Suprapubic skin (tissue), 4 donors: ENCODE results near the gene MAD1L1. TPM values are rescaled to one million over a fixed set of nuclear protein-coding genes. Genes with fewer than 3 reads are reported as not detected.
A peak's percentile ranks its signal among the peaks of the same experiment; 100 is the strongest.

Source experiments
- DNase-seq, 2 donors: peaks; one replicate each; pipeline ENCODE4 v3.0.0-alpha.2; 2019; ENCODE audit warnings: low spot score in 2 of 2
- H3K27ac ChIP-seq: fragments of 200-600 bp; sonication (generic); one replicate; pipeline ENCODE4 v1.5.1; 2019
- H3K27me3 ChIP-seq: fragments of 200-600 bp; sonication (generic); one replicate; pipeline ENCODE4 v1.5.1; 2019
- H3K36me3 ChIP-seq: fragments of 200-600 bp; sonication (generic); one replicate; pipeline ENCODE4 v1.5.1; 2019
- H3K4me1 ChIP-seq: fragments of 200-600 bp; sonication (generic); one replicate; pipeline ENCODE4 v1.5.1; 2019
- H3K4me3 ChIP-seq: fragments of 200-600 bp; sonication (generic); one replicate; pipeline ENCODE4 v1.5.1; 2019; ENCODE audit warnings: mild to moderate bottlenecking
- H3K9me3 ChIP-seq: fragments of 200-600 bp; sonication (generic); one replicate; pipeline ENCODE4 v1.5.1; 2019
- EP300 ChIP-seq: sonication (generic); formaldehyde crosslinking; IDR thresholded peaks from one replicate; pipeline ENCODE4 v1.6.1; 2017; ENCODE audit warnings: antibody characterized with exemption
- POLR2A ChIP-seq, 2 donors: fragments of 450-650 bp; IDR thresholded peaks; one replicate each; pipeline ENCODE4 v1.6.1; 2017; ENCODE audit warnings: antibody characterized with exemption in 2 of 2, mild to moderate bottlenecking in 2 of 2, moderate library complexity in 2 of 2
- POLR2AphosphoS5 ChIP-seq, 3 donors: sonication (generic); formaldehyde crosslinking; IDR thresholded peaks; one replicate each; pipeline ENCODE4 v1.6.1; 2017; ENCODE audit warnings: antibody characterized with exemption in 3 of 3
- WGBS: methylation state at CpG from one replicate; pipeline ENCODE4 v1.1.5; 2018; 5-methylcytosine and 5-hydroxymethylcytosine counted together
- total RNA-seq, 4 donors: library from RNA; depleted of rRNA; stranded (reverse); fragments of >200 nt; gene quantifications; one replicate each; pipeline ENCODE4 v1.1.0, GENCODE V29; 2016
- TF ChIP-seq, protein P1 (sequence below), 2 donors: fragments of 200-600 bp in 1 of 2; fragments of 450-650 bp in 1 of 2; sonication (generic) in 1 of 2; IDR thresholded peaks; one replicate each; pipeline ENCODE4 v1.5.1; 2016 to 2019; ENCODE audit warnings: antibody characterized with exemption in 2 of 2, mild to moderate bottlenecking in 1 of 2, moderate library complexity in 1 of 2

MAD1L1 gene
- total RNA-seq, 4 donors from 2014 or later: 53.2 to 69.8 (median 62.2) TPM

DNA sequence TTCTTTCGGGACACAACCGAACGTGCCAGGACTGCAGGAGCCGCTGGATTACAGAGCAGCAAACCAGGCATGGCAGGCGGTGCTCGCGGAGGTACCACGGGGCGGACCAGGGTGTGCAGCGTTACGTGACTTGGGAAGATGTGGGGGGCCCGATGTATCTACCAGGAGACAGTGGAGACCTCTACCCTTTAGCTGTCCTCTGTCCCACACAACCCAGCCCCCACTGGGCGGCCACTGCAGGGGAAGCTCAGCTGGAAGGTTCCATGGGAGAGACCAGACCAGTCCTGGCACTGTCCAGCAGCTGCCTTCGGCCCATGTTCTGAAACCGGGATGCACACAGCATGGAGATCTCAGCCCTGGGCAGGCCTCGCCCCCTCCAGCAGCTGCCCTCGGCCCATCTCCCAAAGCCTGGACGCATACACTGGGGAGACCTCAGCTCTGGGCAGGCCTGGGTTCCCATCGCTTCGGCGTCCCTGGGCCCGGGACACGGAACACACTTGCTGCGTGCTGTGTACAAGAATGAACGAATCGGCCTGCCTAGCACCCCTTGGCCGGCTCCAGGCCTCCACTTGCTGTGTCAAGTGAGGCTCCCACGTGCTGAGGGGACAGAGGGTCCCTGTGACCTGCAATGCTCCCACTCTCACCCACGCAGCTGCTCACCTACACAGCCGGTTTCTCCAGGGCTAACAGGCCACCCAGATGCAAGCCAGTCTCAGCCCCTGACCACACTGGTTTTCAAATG is 385.3 kb downstream of the MAD1L1 start:
- H3K36me3 ChIP-seq: peaks cover 9% of the 10 kb centered on the region
- H3K4me3 ChIP-seq: no peak overlapping the region
- WGBS: 96% methylated on average over 28 of the region's 30 CpGs
- H3K4me1 ChIP-seq: no peaks in the 10 kb centered on the region
- no peak overlapping the region for H3K27ac ChIP-seq
- TF ChIP-seq POLR2A (IDR thresholded peaks at IDR 0.05) (no peak), POLR2AphosphoS5 (IDR thresholded peaks at IDR 0.05) (no peak), EP300 (no peak)
- TF ChIP-seq, protein P1, sequence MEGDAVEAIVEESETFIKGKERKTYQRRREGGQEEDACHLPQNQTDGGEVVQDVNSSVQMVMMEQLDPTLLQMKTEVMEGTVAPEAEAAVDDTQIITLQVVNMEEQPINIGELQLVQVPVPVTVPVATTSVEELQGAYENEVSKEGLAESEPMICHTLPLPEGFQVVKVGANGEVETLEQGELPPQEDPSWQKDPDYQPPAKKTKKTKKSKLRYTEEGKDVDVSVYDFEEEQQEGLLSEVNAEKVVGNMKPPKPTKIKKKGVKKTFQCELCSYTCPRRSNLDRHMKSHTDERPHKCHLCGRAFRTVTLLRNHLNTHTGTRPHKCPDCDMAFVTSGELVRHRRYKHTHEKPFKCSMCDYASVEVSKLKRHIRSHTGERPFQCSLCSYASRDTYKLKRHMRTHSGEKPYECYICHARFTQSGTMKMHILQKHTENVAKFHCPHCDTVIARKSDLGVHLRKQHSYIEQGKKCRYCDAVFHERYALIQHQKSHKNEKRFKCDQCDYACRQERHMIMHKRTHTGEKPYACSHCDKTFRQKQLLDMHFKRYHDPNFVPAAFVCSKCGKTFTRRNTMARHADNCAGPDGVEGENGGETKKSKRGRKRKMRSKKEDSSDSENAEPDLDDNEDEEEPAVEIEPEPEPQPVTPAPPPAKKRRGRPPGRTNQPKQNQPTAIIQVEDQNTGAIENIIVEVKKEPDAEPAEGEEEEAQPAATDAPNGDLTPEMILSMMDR (IDR thresholded peaks at IDR 0.05): no peak
- H3K9me3 ChIP-seq: no peaks in the 10 kb centered on the region
- DNase-seq: peak; percentile 50 to 73
- H3K27me3 ChIP-seq: no peaks in the 10 kb centered on the region

DNA sequence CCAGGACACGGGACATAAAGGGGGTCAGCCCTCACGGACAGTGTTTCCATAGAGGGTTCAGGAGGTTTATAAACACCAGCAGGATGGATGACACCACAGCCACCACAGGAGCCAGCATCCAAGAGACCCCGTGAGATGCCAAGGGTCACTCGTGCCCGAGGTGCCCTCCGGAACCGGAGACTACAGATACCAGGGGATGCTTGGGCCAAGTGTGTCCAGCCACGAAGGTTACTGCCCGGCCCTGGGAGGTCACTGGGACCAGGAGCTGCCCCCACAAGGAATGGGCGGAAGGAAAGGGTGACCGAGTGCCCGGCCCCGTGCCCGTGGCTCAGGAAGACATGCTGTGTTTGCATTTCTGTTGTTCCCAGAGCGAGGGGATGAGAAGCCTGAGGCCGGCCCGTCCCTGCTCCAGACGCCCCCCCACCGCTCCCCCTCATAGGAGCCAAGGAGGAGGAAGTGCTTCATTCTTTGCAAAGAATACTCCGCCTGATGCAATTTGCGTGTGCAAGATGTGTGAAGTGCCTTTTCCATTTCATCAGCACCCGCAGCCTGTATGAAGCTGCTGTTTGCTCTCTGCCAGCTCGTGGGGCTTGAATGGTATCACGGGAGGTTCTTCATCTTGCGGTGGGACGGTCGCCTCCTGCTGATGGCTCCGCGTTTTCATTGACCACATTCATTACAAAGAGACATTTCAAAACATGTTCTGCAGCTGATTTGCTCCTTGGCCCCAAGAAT is 386.2 kb downstream of the MAD1L1 start:
- Histone ChIP-seq H3K4me3 (no peak overlapping the region), H3K4me1 (no peaks in the 10 kb centered on the region), H3K36me3 (peaks cover 9% of the 10 kb centered on the region), H3K27ac (no peak overlapping the region), H3K27me3 (no peaks in the 10 kb centered on the region), H3K9me3 (no peaks in the 10 kb centered on the region)
- WGBS: 93% methylated on average over 23 of the region's 29 CpGs
- no peak for TF ChIP-seq POLR2AphosphoS5 (IDR thresholded peaks at IDR 0.05)
- TF ChIP-seq POLR2A (IDR thresholded peaks at IDR 0.05): no peak
- no peak for TF ChIP-seq EP300
- TF ChIP-seq, protein P1 (IDR thresholded peaks at IDR 0.05): no peak
- DNase-seq: peak in 1 of 2 donors; percentile 54

DNA sequence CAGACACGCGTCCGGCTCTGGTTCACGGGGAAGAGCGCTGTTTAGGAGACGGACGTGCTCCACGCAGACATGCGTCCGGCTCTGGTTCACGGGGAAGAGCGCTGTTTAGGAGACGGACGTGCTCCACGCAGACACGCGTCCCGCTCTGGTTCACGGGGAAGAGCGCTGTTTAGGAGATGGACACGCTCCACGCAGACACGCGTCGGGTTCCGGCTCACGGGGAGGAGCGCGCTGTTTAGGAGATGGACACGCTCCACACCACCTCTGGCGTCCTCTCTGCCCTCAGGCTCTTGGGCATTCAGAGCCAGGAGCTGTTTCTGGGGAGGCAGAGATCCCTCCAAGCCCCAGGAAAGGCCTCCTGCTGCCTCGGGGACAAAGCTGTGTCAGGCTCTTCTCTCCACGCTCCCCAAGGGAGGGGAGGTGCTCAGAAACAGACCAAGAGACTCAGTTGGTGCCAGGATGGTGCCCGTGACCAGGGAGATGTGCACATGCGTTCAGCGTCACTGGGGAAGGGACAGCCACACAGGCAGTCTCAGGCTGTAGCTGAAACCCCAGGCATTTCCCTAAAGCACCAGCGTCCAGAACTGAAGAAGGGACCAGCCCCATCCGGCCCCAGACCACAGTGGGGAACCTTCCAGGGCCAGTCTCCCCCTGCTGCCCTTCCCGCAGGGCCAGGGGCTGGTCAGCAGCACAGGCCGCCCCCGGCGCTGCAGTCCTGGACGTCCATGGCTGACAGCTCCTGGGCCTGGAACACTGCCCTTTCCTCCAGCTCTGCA is 387.0 kb downstream of the MAD1L1 start:
- TF ChIP-seq POLR2A (IDR thresholded peaks at IDR 0.05) (no peak), POLR2AphosphoS5 (IDR thresholded peaks at IDR 0.05) (no peak), EP300 (no peak)
- TF ChIP-seq, protein P1 (IDR thresholded peaks at IDR 0.05): no peak
- no peak overlapping the region for H3K4me3 ChIP-seq
- peak in 1 of 2 donors; percentile 36 for DNase-seq
- no peak overlapping the region for H3K27ac ChIP-seq
- H3K27me3 ChIP-seq: no peaks in the 10 kb centered on the region
- peaks cover 9% of the 10 kb centered on the region for H3K36me3 ChIP-seq
- H3K4me1 ChIP-seq: no peaks in the 10 kb centered on the region
- H3K9me3 ChIP-seq: no peaks in the 10 kb centered on the region
- 92% methylated on average over 23 of the region's 43 CpGs for WGBS

DNA sequence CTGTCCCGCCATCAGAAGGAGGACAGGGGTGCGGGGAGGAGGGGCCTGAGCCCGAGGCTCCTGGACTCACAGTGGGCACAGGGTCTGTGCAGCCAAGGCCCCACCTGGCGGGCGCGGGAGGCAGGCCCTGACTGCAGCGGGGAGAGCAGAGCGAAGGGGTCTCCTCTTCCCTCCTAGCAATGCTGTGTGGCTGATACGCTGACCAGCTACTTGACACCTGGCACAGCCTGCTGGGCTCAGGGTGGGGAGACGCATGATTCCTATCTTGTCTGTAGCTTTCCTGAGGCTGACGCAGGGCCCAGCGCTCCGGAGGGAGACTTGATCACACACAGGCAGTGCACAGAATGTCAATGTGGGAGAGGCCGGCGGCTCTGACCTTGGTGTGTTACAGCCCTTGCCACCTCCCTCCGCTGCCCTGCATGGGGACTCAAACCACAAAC is 387.8 kb downstream of the MAD1L1 start:
- H3K27me3 ChIP-seq: no peaks in the 10 kb centered on the region
- peak in 1 of 2 donors; percentile 33 for DNase-seq
- TF ChIP-seq, protein P1 (IDR thresholded peaks at IDR 0.05): no peak
- TF ChIP-seq EP300 (no peak), POLR2A (IDR thresholded peaks at IDR 0.05) (no peak), POLR2AphosphoS5 (IDR thresholded peaks at IDR 0.05) (no peak)
- no peaks in the 10 kb centered on the region for H3K9me3 ChIP-seq
- no peak overlapping the region for H3K4me3 ChIP-seq
- H3K4me1 ChIP-seq: no peaks in the 10 kb centered on the region
- WGBS: 92% methylated on average over 2 of the region's 16 CpGs
- H3K27ac ChIP-seq: no peak overlapping the region
- peaks cover 9% of the 10 kb centered on the region for H3K36me3 ChIP-seq
